Thyroid gland (tissue), 4 donors: Measurements from ENCODE around the gene CACNA1A. TPM values are rescaled to one million over a fixed set of nuclear protein-coding genes. Genes with fewer than 3 reads are reported as not detected.

Experiments used
- DNase-seq, 2 donors: peaks; one replicate each; pipeline ENCODE4 v3.0.0-alpha.2; 2019
- H3K27ac ChIP-seq, 3 donors: fragments of 200-600 bp; sonication (generic); 1 replicate in 2 of 3; 2 replicates in 1 of 3; pipeline ENCODE4 v1.5.1; 2016 to 2019; ENCODE audit warnings: mild to moderate bottlenecking in 1 of 3, moderate library complexity in 1 of 3
- H3K27me3 ChIP-seq: fragments of 200-600 bp; sonication (generic); one replicate; pipeline ENCODE4 v1.5.1; 2019
- H3K36me3 ChIP-seq, 2 donors: fragments of 200-600 bp; sonication (generic); one replicate each; pipeline ENCODE4 v1.5.1; 2016 to 2019
- H3K4me1 ChIP-seq, 2 donors: fragments of 200-600 bp; sonication (generic); one replicate each; pipeline ENCODE4 v1.5.1; 2017 to 2019
- H3K4me3 ChIP-seq, 3 donors: fragments of 200-600 bp; sonication (generic); replicated peaks in 1 of 3; 1 replicate in 2 of 3; 2 replicates in 1 of 3; pipeline ENCODE4 v1.5.1; 2016; ENCODE audit warnings: mild to moderate bottlenecking in 1 of 3
- H3K9me3 ChIP-seq: fragments of 200-600 bp; sonication (generic); one replicate; pipeline ENCODE4 v1.5.1; 2017
- POLR2A ChIP-seq, 2 donors: fragments of 450-650 bp; IDR thresholded peaks; one replicate each; pipeline ENCODE4 v1.6.1; 2017; ENCODE audit warnings: antibody characterized with exemption in 2 of 2, mild to moderate bottlenecking in 2 of 2, moderate library complexity in 1 of 2
- WGBS, 2 donors: methylation state at CpG; one replicate each; pipeline ENCODE4 v1.1.5; 2017; 5-methylcytosine and 5-hydroxymethylcytosine counted together
- intact Hi-C: fragments of 100-400 bp; cut with DNase I; formaldehyde crosslinking; loops from one replicate; pipeline ENCODE4 v1.15.1; 2023
- total RNA-seq, 4 donors: library from RNA; depleted of rRNA; stranded (reverse); fragments of >200 nt; gene quantifications; one replicate each; pipeline ENCODE4 v1.2.3, GENCODE V29; 2016
- TF ChIP-seq, protein P1 (sequence below), 6 experiments: fragments of 200-600 bp in 3 of 6; fragments of 450-650 bp in 3 of 6; sonication (generic) in 3 of 6; IDR thresholded peaks; one replicate each; pipeline ENCODE4 v1.5.1; 2016 to 2019; ENCODE audit warnings: antibody characterized with exemption in 6 of 6, mild to moderate bottlenecking in 2 of 6, inconsistent platforms in 1 of 6, moderate library complexity in 1 of 6

Gene CACNA1A
- total RNA-seq, 4 donors from 2014 or later = 0.27 to 2.5 (median 0.80) TPM

DNA sequence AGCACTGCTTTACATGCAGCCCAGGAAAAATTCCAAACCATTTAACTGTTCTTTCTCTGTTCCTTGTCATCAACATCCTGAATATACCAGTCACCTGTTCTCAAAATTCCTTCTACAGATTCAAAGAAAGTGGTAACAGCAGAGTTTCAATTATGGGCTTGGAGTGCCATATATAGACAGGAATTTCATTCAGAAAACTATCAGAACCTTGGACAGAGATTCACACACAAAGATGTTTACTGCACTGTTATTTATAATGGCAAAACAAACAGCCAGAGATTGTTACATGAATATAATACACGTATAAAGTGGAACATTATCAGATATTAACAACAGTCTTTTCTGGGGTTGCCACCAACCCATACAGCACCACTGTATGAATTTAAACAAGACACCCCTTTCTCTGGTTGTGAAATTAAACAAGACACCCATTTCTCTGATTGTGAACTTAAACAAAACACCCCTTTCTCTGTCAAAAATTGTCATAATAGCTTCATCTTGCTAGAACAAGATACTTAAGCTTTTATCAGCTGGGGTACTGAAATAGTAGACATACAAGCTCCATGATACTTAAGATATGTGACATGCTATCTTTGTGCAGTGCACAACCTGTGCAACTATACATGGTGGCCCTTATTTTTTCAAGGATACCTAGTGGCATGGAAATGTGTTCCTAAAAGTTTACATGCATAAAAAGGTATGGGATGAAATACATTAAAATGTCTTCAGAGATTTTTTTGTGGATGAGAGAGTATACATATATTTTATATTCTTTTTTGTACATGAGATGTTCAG lies 12.6 kb downstream of the CACNA1A start:
- 85 to 87% methylated on average over 1 of the region's 1 CpG for WGBS, 2 donors
- no peak for TF ChIP-seq POLR2A (IDR thresholded peaks at IDR 0.05)
- TF ChIP-seq, protein P1, sequence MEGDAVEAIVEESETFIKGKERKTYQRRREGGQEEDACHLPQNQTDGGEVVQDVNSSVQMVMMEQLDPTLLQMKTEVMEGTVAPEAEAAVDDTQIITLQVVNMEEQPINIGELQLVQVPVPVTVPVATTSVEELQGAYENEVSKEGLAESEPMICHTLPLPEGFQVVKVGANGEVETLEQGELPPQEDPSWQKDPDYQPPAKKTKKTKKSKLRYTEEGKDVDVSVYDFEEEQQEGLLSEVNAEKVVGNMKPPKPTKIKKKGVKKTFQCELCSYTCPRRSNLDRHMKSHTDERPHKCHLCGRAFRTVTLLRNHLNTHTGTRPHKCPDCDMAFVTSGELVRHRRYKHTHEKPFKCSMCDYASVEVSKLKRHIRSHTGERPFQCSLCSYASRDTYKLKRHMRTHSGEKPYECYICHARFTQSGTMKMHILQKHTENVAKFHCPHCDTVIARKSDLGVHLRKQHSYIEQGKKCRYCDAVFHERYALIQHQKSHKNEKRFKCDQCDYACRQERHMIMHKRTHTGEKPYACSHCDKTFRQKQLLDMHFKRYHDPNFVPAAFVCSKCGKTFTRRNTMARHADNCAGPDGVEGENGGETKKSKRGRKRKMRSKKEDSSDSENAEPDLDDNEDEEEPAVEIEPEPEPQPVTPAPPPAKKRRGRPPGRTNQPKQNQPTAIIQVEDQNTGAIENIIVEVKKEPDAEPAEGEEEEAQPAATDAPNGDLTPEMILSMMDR (IDR thresholded peaks at IDR 0.05) = no peak
- no peak for DNase-seq
- H3K4me3 ChIP-seq = no peak overlapping the region
- intact Hi-C loops = no loop called here
- H3K9me3 ChIP-seq = no peaks in the 10 kb centered on the region
- no peaks in the 10 kb centered on the region for H3K4me1 ChIP-seq
- H3K27me3 ChIP-seq = no peaks in the 10 kb centered on the region
- H3K27ac ChIP-seq = no peak overlapping the region
- no peaks in the 10 kb centered on the region for H3K36me3 ChIP-seq

DNA sequence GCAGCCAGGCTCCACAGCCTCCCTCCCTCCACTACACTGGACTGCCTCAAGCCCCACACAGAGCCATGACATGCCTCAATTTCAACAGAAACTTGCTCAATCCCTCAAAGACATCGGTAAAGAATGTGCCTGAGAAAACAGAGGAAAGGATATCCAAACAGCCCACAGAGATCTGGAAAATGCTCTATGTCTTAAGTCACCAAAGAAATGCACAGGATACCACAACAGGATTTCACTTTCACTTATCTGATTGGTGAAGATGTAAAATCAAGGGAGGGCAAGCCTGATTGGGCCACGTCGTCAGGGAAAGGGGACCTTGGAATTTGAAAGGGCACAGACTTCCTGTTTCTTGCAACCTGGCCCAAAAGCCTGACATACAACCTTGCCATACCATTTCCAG lies 14.2 kb downstream of the CACNA1A start:
- H3K27ac ChIP-seq = no peak overlapping the region
- H3K9me3 ChIP-seq = no peaks in the 10 kb centered on the region
- no peaks in the 10 kb centered on the region for H3K36me3 ChIP-seq
- no peak for TF ChIP-seq POLR2A (IDR thresholded peaks at IDR 0.05)
- TF ChIP-seq, protein P1 (IDR thresholded peaks at IDR 0.05) = no peak
- no peaks in the 10 kb centered on the region for H3K27me3 ChIP-seq
- DNase-seq = no peak
- H3K4me1 ChIP-seq = no peaks in the 10 kb centered on the region
- 2 to 6% methylated on average over 3 of the region's 3 CpGs for WGBS, 2 donors
- intact Hi-C loops = no loop called here
- no peak overlapping the region for H3K4me3 ChIP-seq

DNA sequence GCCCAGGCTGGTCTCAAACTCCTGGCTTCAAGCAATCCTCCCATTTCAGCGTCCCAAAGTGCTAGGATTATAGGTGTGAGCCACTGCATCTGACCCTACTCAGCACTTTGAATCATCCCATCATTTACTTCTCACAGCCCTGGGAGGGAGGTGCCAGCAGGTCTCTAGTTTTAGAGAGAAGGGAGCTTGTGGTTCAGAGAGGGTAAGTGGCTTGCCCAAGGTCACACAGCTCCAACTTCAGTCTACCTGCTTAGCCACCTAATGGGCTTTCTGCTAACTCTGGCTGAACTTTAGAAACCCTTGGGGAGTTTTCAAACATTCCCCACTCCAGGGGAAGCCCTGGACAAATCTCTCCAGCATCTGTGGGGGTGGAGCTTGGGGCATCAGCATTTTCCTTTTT lies 18.3 kb downstream of the CACNA1A start:
- DNase-seq = no peak
- Histone ChIP-seq H3K4me1 (no peaks in the 10 kb centered on the region), H3K36me3 (no peaks in the 10 kb centered on the region), H3K9me3 (no peaks in the 10 kb centered on the region), H3K4me3 (no peak overlapping the region), H3K27ac (no peak overlapping the region), H3K27me3 (no peaks in the 10 kb centered on the region)
- 80 to 81% methylated on average over 1 of the region's 1 CpG for WGBS, 2 donors
- intact Hi-C loops = no loop called here
- TF ChIP-seq, protein P1 (IDR thresholded peaks at IDR 0.05) = no peak
- no peak for TF ChIP-seq POLR2A (IDR thresholded peaks at IDR 0.05)

DNA sequence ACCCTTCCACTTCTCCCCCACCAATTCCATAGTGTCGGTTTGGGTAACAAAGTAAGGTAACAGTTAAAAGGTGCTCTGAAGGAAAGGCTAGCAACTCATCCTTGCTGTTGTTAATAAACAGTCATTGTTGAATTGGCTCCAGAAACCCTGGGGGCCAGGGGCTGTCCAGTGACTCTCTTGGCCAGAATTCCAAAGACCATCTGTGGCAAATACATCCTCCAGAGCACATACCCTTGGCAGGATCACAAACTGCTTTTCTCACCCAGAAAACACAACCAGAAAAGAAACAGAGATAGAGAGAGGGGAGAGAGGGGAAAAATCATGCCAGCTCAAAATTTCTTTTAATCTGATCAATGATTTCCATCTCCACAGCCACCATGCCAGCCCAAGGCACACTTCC lies 22.1 kb downstream of the CACNA1A start:
- Histone ChIP-seq H3K4me3 (no peak overlapping the region), H3K27me3 (no peaks in the 10 kb centered on the region), H3K36me3 (no peaks in the 10 kb centered on the region), H3K4me1 (no peaks in the 10 kb centered on the region), H3K9me3 (no peaks in the 10 kb centered on the region), H3K27ac (no peak overlapping the region)
- no peak for TF ChIP-seq POLR2A (IDR thresholded peaks at IDR 0.05)
- TF ChIP-seq, protein P1 (IDR thresholded peaks at IDR 0.05) = no peak
- 80 to 97% methylated on average over 1 of the region's 1 CpG for WGBS, 2 donors
- intact Hi-C loops = no loop called here
- DNase-seq = no peak

DNA sequence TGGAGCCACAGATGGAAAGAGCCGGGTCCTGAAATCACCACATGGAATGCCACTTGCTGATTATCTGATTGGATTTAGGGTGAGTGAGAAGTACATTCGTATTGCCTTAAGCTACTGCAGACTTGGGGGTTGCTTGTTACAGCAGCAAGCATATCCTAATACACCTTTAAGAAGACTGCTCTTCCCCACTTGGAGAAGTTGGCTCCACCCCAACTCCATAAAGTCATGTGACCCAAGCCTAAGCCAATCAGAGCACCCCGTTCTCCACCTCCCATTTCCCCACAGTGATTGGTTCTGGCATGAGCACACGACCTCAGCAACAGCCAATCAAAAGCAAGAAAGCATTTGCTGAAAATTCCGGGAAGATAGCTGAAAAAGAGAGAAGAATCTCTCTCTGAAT lies 23.1 kb downstream of the CACNA1A start:
- no peaks in the 10 kb centered on the region for H3K4me1 ChIP-seq
- WGBS, 2 donors = 82 to 84% methylated on average over 5 of the region's 5 CpGs
- H3K9me3 ChIP-seq = no peaks in the 10 kb centered on the region
- H3K27me3 ChIP-seq = no peaks in the 10 kb centered on the region
- no peak for TF ChIP-seq POLR2A (IDR thresholded peaks at IDR 0.05)
- TF ChIP-seq, protein P1 (IDR thresholded peaks at IDR 0.05) = no peak
- no peak overlapping the region for H3K27ac ChIP-seq
- no peaks in the 10 kb centered on the region for H3K36me3 ChIP-seq
- DNase-seq = no peak
- intact Hi-C loops = no loop called here
- no peak overlapping the region for H3K4me3 ChIP-seq
